B cell (primary cell): ENCODE measurements around the gene A1CF.

ENCODE experiments used
- EZH2 ChIP-seq: IDR thresholded peaks from 2 replicates; pipeline ENCODE4 v1.6.1; 2012; ENCODE audit warnings: borderline replicate concordance, low read depth, mild to moderate bottlenecking, moderate library complexity, low read length; ENCODE audit not compliant: insufficient read depth, poor library complexity, severe bottlenecking
- TF ChIP-seq, protein P1 (sequence below): fragments of 200-600 bp; IDR thresholded peaks from one replicate; pipeline ENCODE4 v1.8.0; 2022; ENCODE audit warnings: antibody characterized with exemption, mild to moderate bottlenecking

- TF ChIP-seq, protein P1, sequence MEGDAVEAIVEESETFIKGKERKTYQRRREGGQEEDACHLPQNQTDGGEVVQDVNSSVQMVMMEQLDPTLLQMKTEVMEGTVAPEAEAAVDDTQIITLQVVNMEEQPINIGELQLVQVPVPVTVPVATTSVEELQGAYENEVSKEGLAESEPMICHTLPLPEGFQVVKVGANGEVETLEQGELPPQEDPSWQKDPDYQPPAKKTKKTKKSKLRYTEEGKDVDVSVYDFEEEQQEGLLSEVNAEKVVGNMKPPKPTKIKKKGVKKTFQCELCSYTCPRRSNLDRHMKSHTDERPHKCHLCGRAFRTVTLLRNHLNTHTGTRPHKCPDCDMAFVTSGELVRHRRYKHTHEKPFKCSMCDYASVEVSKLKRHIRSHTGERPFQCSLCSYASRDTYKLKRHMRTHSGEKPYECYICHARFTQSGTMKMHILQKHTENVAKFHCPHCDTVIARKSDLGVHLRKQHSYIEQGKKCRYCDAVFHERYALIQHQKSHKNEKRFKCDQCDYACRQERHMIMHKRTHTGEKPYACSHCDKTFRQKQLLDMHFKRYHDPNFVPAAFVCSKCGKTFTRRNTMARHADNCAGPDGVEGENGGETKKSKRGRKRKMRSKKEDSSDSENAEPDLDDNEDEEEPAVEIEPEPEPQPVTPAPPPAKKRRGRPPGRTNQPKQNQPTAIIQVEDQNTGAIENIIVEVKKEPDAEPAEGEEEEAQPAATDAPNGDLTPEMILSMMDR = no peak
- no peak for TF ChIP-seq EZH2
Measured at GRCh38 chr10:50874723-50875122, 10.7 kb downstream of the A1CF start.
